Prostate gland (tissue), 2 donors: ENCODE measurements around the gene PLEKHH3. TPM values are rescaled to one million over a fixed set of nuclear protein-coding genes. Genes with fewer than 3 reads are reported as not detected.

ENCODE experiments used
- DNase-seq: peaks from one replicate; pipeline ENCODE4 v3.0.0-alpha.2; 2019; ENCODE audit warnings: low spot score
- H3K27ac ChIP-seq, 2 donors: fragments of 200-600 bp; sonication (generic); 2 replicates each; pipeline ENCODE4 v1.5.1; 2017 to 2019
- H3K27me3 ChIP-seq: fragments of 200-600 bp; sonication (generic); replicated peaks from 2 replicates; pipeline ENCODE4 v1.5.1; 2019; ENCODE audit not compliant: insufficient read depth
- H3K36me3 ChIP-seq, 2 donors: fragments of 200-600 bp; sonication (generic); 1 replicate in 1 of 2; 2 replicates in 1 of 2; pipeline versions ENCODE4 v1.5.1 to v1.8.1; 2017 to 2019
- H3K4me1 ChIP-seq: fragments of 200-600 bp; sonication (generic); replicated peaks from 2 replicates; pipeline ENCODE4 v1.5.1; 2019
- H3K4me3 ChIP-seq, 2 donors: fragments of 200-600 bp; sonication (generic); 2 replicates each; pipeline ENCODE4 v1.5.1; 2017 to 2019
- H3K9me3 ChIP-seq: fragments of 200-600 bp; sonication (generic); 2 replicates; pipeline ENCODE4 v1.5.1; 2017
- CTCF ChIP-seq, 4 experiments: fragments of 200-600 bp in 2 of 4; fragments of 450-650 bp in 2 of 4; sonication (generic) in 2 of 4; IDR thresholded peaks; 1 replicate in 3 of 4; 2 replicates in 1 of 4; pipeline ENCODE4 v1.5.1; 2016 to 2019; ENCODE audit warnings: antibody characterized with exemption in 4 of 4, mild to moderate bottlenecking in 2 of 4, moderate library complexity in 2 of 4
- POLR2A ChIP-seq: fragments of 450-650 bp; IDR thresholded peaks from one replicate; pipeline ENCODE4 v1.6.1; 2016; ENCODE audit warnings: antibody characterized with exemption, mild to moderate bottlenecking
- POLR2AphosphoS5 ChIP-seq: sonication (generic); formaldehyde crosslinking; IDR thresholded peaks from one replicate; pipeline ENCODE4 v1.6.1; 2017; ENCODE audit warnings: antibody characterized with exemption
- WGBS: methylation state at CpG from one replicate; pipeline ENCODE4 v1.1.5; 2018; 5-methylcytosine and 5-hydroxymethylcytosine counted together
- intact Hi-C: fragments of 100-400 bp; cut with DNase I; formaldehyde crosslinking; loops from one replicate; pipeline ENCODE4 v1.14.2; 2022
- total RNA-seq, 2 donors: library from RNA; depleted of rRNA; stranded (reverse); fragments of >200 nt; gene quantifications; one replicate each; pipeline ENCODE4 v1.1.0, GENCODE V29; 2016

The PLEKHH3 gene
- total RNA-seq, 2 donors from 2014 or later, result 87.4 to 102 TPM

GRCh38 chr17:42697108-42697811, 20.5 kb upstream of the PLEKHH3 start:
- intact Hi-C loops, result no loop called here
- DNase-seq, result no peak
- no peak overlapping the region for H3K4me3 ChIP-seq
- TF ChIP-seq CTCF (IDR thresholded peaks at IDR 0.05), result no peak
- no peak for TF ChIP-seq POLR2AphosphoS5
- H3K36me3 ChIP-seq, result peaks cover 2 to 5% of the 10 kb centered on the region in 2 donors
- H3K27ac ChIP-seq, result no peak overlapping the region
- no peaks in the 10 kb centered on the region for H3K4me1 ChIP-seq
- H3K9me3 ChIP-seq, result no peaks in the 10 kb centered on the region
- 92% methylated on average over 19 of the region's 19 CpGs for WGBS
- no peaks in the 10 kb centered on the region for H3K27me3 ChIP-seq

- TF ChIP-seq POLR2AphosphoS5 (no peak), CTCF (IDR thresholded peaks at IDR 0.05) (no peak), POLR2A (no peak)
- no peak overlapping the region for H3K27ac ChIP-seq
- WGBS, result 90% methylated on average over 20 of the region's 20 CpGs
These were observed 18.7 kb upstream of the PLEKHH3 start for GRCh38 chr17:42695500-42695899.

GRCh38 chr17:42694524-42694923, 17.7 kb upstream of the PLEKHH3 start:
- 90% methylated on average over 3 of the region's 3 CpGs for WGBS
- Histone ChIP-seq H3K27me3 (no peaks in the 10 kb centered on the region), H3K27ac (no peak overlapping the region), H3K36me3 (no peaks in the 10 kb centered on the region), H3K4me3 (no peak overlapping the region), H3K4me1 (no peaks in the 10 kb centered on the region), H3K9me3 (no peaks in the 10 kb centered on the region)
- TF ChIP-seq POLR2A (no peak), POLR2AphosphoS5 (no peak), CTCF (IDR thresholded peaks at IDR 0.05) (no peak)
- no peak for DNase-seq
- intact Hi-C loops, result no loop called here

More at GRCh38 chr17:42695500-42695899, 18.7 kb upstream of the PLEKHH3 start:
- Histone ChIP-seq H3K9me3 (no peaks in the 10 kb centered on the region), H3K4me1 (no peaks in the 10 kb centered on the region), H3K36me3 (no peaks in the 10 kb centered on the region), H3K27me3 (no peaks in the 10 kb centered on the region), H3K4me3 (no peak overlapping the region)
- intact Hi-C loops, result no loop called here
- no peak for DNase-seq

GRCh38 chr17:42692489-42692888, 15.7 kb upstream of the PLEKHH3 start:
- intact Hi-C loops, result no loop called here
- no peak for TF ChIP-seq CTCF (IDR thresholded peaks at IDR 0.05)
- H3K36me3 ChIP-seq, result no peaks in the 10 kb centered on the region
- no peaks in the 10 kb centered on the region for H3K4me1 ChIP-seq
- H3K27me3 ChIP-seq, result no peaks in the 10 kb centered on the region
- H3K4me3 ChIP-seq, result no peak overlapping the region
- DNase-seq, result no peak
- H3K27ac ChIP-seq, result no peak overlapping the region
- no peaks in the 10 kb centered on the region for H3K9me3 ChIP-seq
- 88% methylated on average over 11 of the region's 11 CpGs for WGBS

- intact Hi-C loops, result no loop called here
- no peak for DNase-seq
- H3K4me3 ChIP-seq, result no peak overlapping the region
- H3K4me1 ChIP-seq, result no peaks in the 10 kb centered on the region
- H3K36me3 ChIP-seq, result no peaks in the 10 kb centered on the region
- H3K27ac ChIP-seq, result no peak overlapping the region
- H3K27me3 ChIP-seq, result no peaks in the 10 kb centered on the region
- H3K9me3 ChIP-seq, result no peaks in the 10 kb centered on the region
- 81% methylated on average over 12 of the region's 12 CpGs for WGBS
- TF ChIP-seq CTCF (IDR thresholded peaks at IDR 0.05) (no peak), POLR2A (no peak), POLR2AphosphoS5 (no peak)
These were observed 14.3 kb upstream of the PLEKHH3 start for GRCh38 chr17:42691021-42691545.
